NCI-H460 (cell line): ENCODE data around the gene ARHGAP30. TPM values are rescaled to one million over a fixed set of nuclear protein-coding genes. Genes with fewer than 3 reads are reported as not detected.
"Not testable (repeated sequence)": the region's sequence is repeated elsewhere in the genome, so short reads cannot be mapped to it uniquely, and the experiment has no call there.

Source experiments
- DNase-seq: peaks from one replicate; pipeline ENCODE4 v3.0.0-alpha.2; 2016; ENCODE audit warnings: low read depth; ENCODE audit errors: extremely low read depth
- total RNA-seq: library from RNA; depleted of rRNA; stranded (reverse); fragments of >200 nt; shearing (Covaris generic); gene quantifications from 2 replicates; pipeline ENCODE4 v1.2.3, GENCODE V29; 2014

ARHGAP30 gene
- total RNA-seq, 1 experiment from 2014 or later, result 0.45 TPM

- DNase-seq, result peak; percentile 44
Measured at GRCh38 chr1:161071886-161072371, 2.2 kb upstream of the ARHGAP30 start.

GRCh38 chr1:161070761-161071160, 1.1 kb upstream of the ARHGAP30 start:
- no peak for DNase-seq

- no peak for DNase-seq
Measured at GRCh38 chr1:161069241-161069640, 450 bp downstream of the ARHGAP30 start.

GRCh38 chr1:161068306-161069234, 1.1 kb downstream of the ARHGAP30 start:
- no peak for DNase-seq

- DNase-seq, result no peak
Measured at GRCh38 chr1:161066694-161067093, 3.0 kb downstream of the ARHGAP30 start.

- DNase-seq, result not testable (repeated sequence)
Measured at GRCh38 chr1:161065681-161066080, 4.0 kb downstream of the ARHGAP30 start.

- not testable (repeated sequence) for DNase-seq
Measured at GRCh38 chr1:161063936-161064335, 5.8 kb downstream of the ARHGAP30 start.

- DNase-seq, result no peak
Measured at GRCh38 chr1:161061419-161061818, 8.3 kb downstream of the ARHGAP30 start.

- no peak for DNase-seq
Measured at GRCh38 chr1:161059293-161059692, 10.4 kb downstream of the ARHGAP30 start.

- no peak for DNase-seq
Measured at GRCh38 chr1:161054805-161055204, 14.9 kb downstream of the ARHGAP30 start.

GRCh38 chr1:161054232-161054631, 15.5 kb downstream of the ARHGAP30 start:
- DNase-seq, result no peak

- no peak for DNase-seq
Measured at GRCh38 chr1:161052899-161053298, 16.8 kb downstream of the ARHGAP30 start.

- no peak for DNase-seq
Measured at GRCh38 chr1:161051219-161051618, 18.5 kb downstream of the ARHGAP30 start.

GRCh38 chr1:161048949-161049722, 20.6 kb downstream of the ARHGAP30 start:
- no peak for DNase-seq

GRCh38 chr1:161047436-161048420, 22.0 kb downstream of the ARHGAP30 start:
- no peak for DNase-seq

- DNase-seq, result no peak
Measured at GRCh38 chr1:161046605-161047228, 23.0 kb downstream of the ARHGAP30 start.

GRCh38 chr1:161045736-161046604, 23.7 kb downstream of the ARHGAP30 start, which contains the start of gene USF1:
Gene USF1 (minus strand): TSS chr1:161045977. CDS start chr1:161043275, 2,702 bp downstream.
- DNase-seq, result peak; percentile 97

- peak; percentile 55 for DNase-seq
Measured at GRCh38 chr1:161044908-161045735, 24.6 kb downstream of the ARHGAP30 start.
